HCT116 (cell line): Measurements from ENCODE around the gene CNTNAP2. TPM values are rescaled to one million over a fixed set of nuclear protein-coding genes. Genes with fewer than 3 reads are reported as not detected.

Experiments
- ATAC-seq: fragments of 200-7000 bp; cut with Tn5 transposase; 2 replicates; pipeline ENCODE4 v1.9.1; 2020; ENCODE audit warnings: mild to moderate bottlenecking, moderate library complexity
- BruUV-seq: library from RNA; stranded (reverse); fragments of 400-500 nt; replicated peaks from 2 replicates; lab custom pipeline; 2021; lab: Mats Ljungman, UMichigan
- CTCF ChIA-PET: fragments of 300-600 bp; sonication (Branson Sonifier 250); formaldehyde crosslinking; loops from one replicate; lab custom pipeline; 2021; ENCODE audit warnings: antibody characterized with exemption; lab: Charles Lee
- POLR2A ChIA-PET: fragments of 300-600, 350-600 bp; sonication (Branson Sonifier 250); formaldehyde crosslinking; loops from one replicate; lab custom pipeline; 2021; ENCODE audit warnings: antibody characterized with exemption; lab: Charles Lee
- RAD21 ChIA-PET, 2 experiments: fragments of 300-600 bp; sonication (Branson Sonifier 250); formaldehyde crosslinking; loops; one replicate each; lab custom pipeline; 2023; ENCODE audit warnings: low total read pairs in 2 of 2; ENCODE audit not compliant: uncharacterized antibody in 2 of 2, unreplicated experiment in 2 of 2, low non-redundant PET in 1 of 2; lab: Charles Lee
- DNase-seq: peaks from one replicate; pipeline ENCODE4 v3.0.0-alpha.2; 2010; ENCODE audit warnings: low read depth, low spot score
- H2AFZ ChIP-seq: fragments of 200-600 bp; shearing (Covaris generic), sonication (generic); 2 replicates; pipeline ENCODE4 v1.6.1; 2017; ENCODE audit warnings: low read depth, mixed run types, mixed read lengths, antibody characterized with exemption, low read length; ENCODE audit not compliant: poor library complexity, severe bottlenecking
- H3K27ac ChIP-seq: 2 replicates; pipeline ENCODE4 v1.5.1; 2012; ENCODE audit warnings: low read depth, low read length
- H3K27me3 ChIP-seq: fragments of 200-600 bp; sonication (generic); 2 replicates; pipeline ENCODE4 v1.6.1; 2016; ENCODE audit warnings: mixed run types, low read length, mixed read lengths; ENCODE audit not compliant: insufficient read depth
- H3K36me3 ChIP-seq, 2 experiments: fragments of 200-500 bp in 1 of 2; fragments of 200-600 bp in 1 of 2; sonication (Bioruptor generic) in 1 of 2; sonication (generic) in 1 of 2; 2 replicates each; pipeline versions ENCODE4 v1.5.1 to v1.6.1; 2014 to 2016; ENCODE audit warnings: low read length in 2 of 2, inconsistent platforms in 1 of 2, mixed read lengths in 1 of 2, mixed run types in 1 of 2; ENCODE audit not compliant: insufficient read depth in 2 of 2, control insufficient read depth in 1 of 2
- H3K4me1 ChIP-seq, 2 experiments: fragments of 200-600 bp in 1 of 2; sonication (generic) in 1 of 2; 2 replicates each; pipeline versions ENCODE4 v1.5.1 to v1.6.1; 2012 to 2017; ENCODE audit warnings: low read length in 2 of 2, inconsistent platforms in 1 of 2, mild to moderate bottlenecking in 1 of 2, mixed read lengths in 1 of 2, mixed run types in 1 of 2, moderate library complexity in 1 of 2; ENCODE audit not compliant: insufficient read depth in 2 of 2, control insufficient read depth in 1 of 2
- H3K4me2 ChIP-seq: fragments of 200-600 bp; sonication (generic); 2 replicates; pipeline ENCODE4 v1.6.1; 2017; ENCODE audit warnings: mixed run types, low read length, mixed read lengths
- H3K4me3 ChIP-seq, 2 experiments: fragments of 200-600 bp in 1 of 2; sonication (generic) in 1 of 2; replicated peaks in 1 of 2; 2 replicates each; pipeline ENCODE4 v1.5.1; 2011 to 2016; ENCODE audit warnings: low read length in 2 of 2, control low read depth in 1 of 2, low read depth in 1 of 2, mild to moderate bottlenecking in 1 of 2, mixed read lengths in 1 of 2, mixed run types in 1 of 2
- H3K79me2 ChIP-seq: fragments of 200-600 bp; sonication (generic); 2 replicates; pipeline ENCODE4 v1.6.1; 2017; ENCODE audit warnings: mild to moderate bottlenecking, mixed run types, low read length, moderate library complexity, mixed read lengths; ENCODE audit not compliant: insufficient read depth
- H3K9ac ChIP-seq: fragments of 200-600 bp; sonication (generic); 2 replicates; pipeline ENCODE4 v1.6.1; 2016; ENCODE audit warnings: low read length, mixed read lengths
- H3K9me2 ChIP-seq: fragments of 200-600 bp; sonication (generic), shearing (Covaris generic); 2 replicates; pipeline ENCODE4 v1.6.1; 2017; ENCODE audit warnings: mixed run types, mild to moderate bottlenecking, moderate library complexity; ENCODE audit not compliant: insufficient read depth
- H3K9me3 ChIP-seq, 2 experiments: fragments of 200-500 bp in 1 of 2; fragments of 200-600 bp in 1 of 2; sonication (Bioruptor generic) in 1 of 2; sonication (generic) in 1 of 2; 2 replicates each; pipeline ENCODE4 v1.6.1; 2014 to 2017; ENCODE audit warnings: low read length in 2 of 2, mixed read lengths in 2 of 2, inconsistent platforms in 1 of 2, low read depth in 1 of 2, mild to moderate bottlenecking in 1 of 2, mixed run types in 1 of 2, moderate library complexity in 1 of 2; ENCODE audit not compliant: control insufficient read depth in 1 of 2, insufficient read depth in 1 of 2
- H4K20me1 ChIP-seq: fragments of 200-600 bp; sonication (generic), shearing (Covaris generic); 2 replicates; pipeline ENCODE4 v1.6.1; 2017; ENCODE audit warnings: mixed run types, mild to moderate bottlenecking, moderate library complexity; ENCODE audit not compliant: insufficient read depth
- CBX3 ChIP-seq: IDR thresholded peaks from 2 replicates; pipeline ENCODE4 v1.6.1; 2012; ENCODE audit warnings: low read depth
- CTCF ChIP-seq, 3 experiments: fragments of 200-600 bp in 1 of 3; sonication (generic) in 1 of 3; IDR thresholded peaks in 2 of 3; conservative IDR thresholded peaks in 1 of 3; 2 replicates each; pipeline ENCODE4 v1.5.1; 2012 to 2017; ENCODE audit warnings: low read depth in 2 of 3, low read length in 2 of 3, antibody characterized with exemption in 1 of 3, borderline replicate concordance in 1 of 3, control low read depth in 1 of 3, mild to moderate bottlenecking in 1 of 3, mixed read lengths in 1 of 3, mixed run types in 1 of 3, moderate library complexity in 1 of 3; ENCODE audit not compliant: insufficient read depth in 1 of 3
- EGR1 ChIP-seq: IDR thresholded peaks from 2 replicates; pipeline ENCODE4 v1.6.1; 2012; ENCODE audit warnings: low read depth
- ELF1 ChIP-seq: IDR thresholded peaks from 2 replicates; pipeline ENCODE4 v1.6.1; 2012; ENCODE audit warnings: low read depth, borderline replicate concordance
- EZH2 ChIP-seq: fragments of 200-600 bp; sonication (generic); IDR thresholded peaks from 2 replicates; pipeline ENCODE4 v1.6.1; 2017; ENCODE audit warnings: antibody characterized with exemption, mixed run types
- EZH2phosphoT487 ChIP-seq: fragments of 200-600 bp; IDR thresholded peaks from 2 replicates; pipeline ENCODE4 v1.6.1; 2018; ENCODE audit warnings: antibody characterized with exemption, borderline replicate concordance
- JUND ChIP-seq: IDR thresholded peaks from 2 replicates; pipeline ENCODE4 v1.6.1; 2012
- MAX ChIP-seq: IDR thresholded peaks from 2 replicates; pipeline ENCODE4 v1.6.1; 2012
- POLR2A ChIP-seq: IDR thresholded peaks from 2 replicates; pipeline ENCODE4 v1.7.0; 2011; ENCODE audit warnings: borderline replicate concordance; ENCODE audit not compliant: insufficient read depth, insufficient read length; ENCODE audit errors: extremely low read depth
- POLR2AphosphoS5 ChIP-seq: IDR thresholded peaks from 2 replicates; pipeline ENCODE4 v1.6.1; 2011; ENCODE audit warnings: mild to moderate bottlenecking, low read depth, low read length, moderate library complexity
- SIN3A ChIP-seq: IDR thresholded peaks from 2 replicates; pipeline ENCODE4 v1.6.1; 2012; ENCODE audit warnings: low read depth
- SP1 ChIP-seq: IDR thresholded peaks from 2 replicates; pipeline ENCODE4 v1.6.1; 2012; ENCODE audit warnings: low read depth
- ZBTB33 ChIP-seq: IDR thresholded peaks from 2 replicates; pipeline ENCODE4 v1.6.1; 2011; ENCODE audit warnings: mild to moderate bottlenecking, low read length, moderate library complexity; ENCODE audit not compliant: insufficient replicate concordance; ENCODE audit errors: extremely low read depth
- ZFX ChIP-seq: fragments of 450-650 bp; IDR thresholded peaks from 2 replicates; pipeline ENCODE4 v1.6.1; 2017
- intact Hi-C: fragments of 100-400 bp; cut with micrococcal nuclease; formaldehyde crosslinking; loops from 2 replicates; pipeline ENCODE4 v1.10.0; 2022
- total RNA-seq: library from RNA; stranded (reverse); gene quantifications from one replicate; pipeline ENCODE4 v1.2.1, GENCODE V29; 2021; ENCODE audit not compliant: unreplicated experiment

The CNTNAP2 gene
- total RNA-seq, 1 experiment from 2014 or later: 0.37 TPM

GRCh38 chr7:146388928-146389327, 272.3 kb downstream of the CNTNAP2 start:
- Histone ChIP-seq H3K27ac (no peak overlapping the region), H3K79me2 (no peaks in the 10 kb centered on the region), H4K20me1 (no peaks in the 10 kb centered on the region), H3K36me3 (no peaks in the 10 kb centered on the region; a peak in 1 of 4 replicates), H3K4me3 (no peak overlapping the region), H3K9ac (no peak overlapping the region), H3K9me2 (no peaks in the 10 kb centered on the region), H3K4me1 (no peaks in the 10 kb centered on the region), H3K4me2 (no peak overlapping the region), H3K9me3 (peaks cover 11 to 25% of the 10 kb centered on the region in 2 experiments; a peak in 2 of 4 replicates), H3K27me3 (no peaks in the 10 kb centered on the region), H2AFZ (no peak overlapping the region)
- intact Hi-C loops: no loop called here
- no peak for TF ChIP-seq POLR2AphosphoS5
- no peak for TF ChIP-seq CTCF (IDR thresholded peaks at IDR 0.05 in 2 of 3, conservative IDR thresholded peaks at IDR 0.05 in 1 of 3; ENCODE audit: borderline replicate concordance in 1 of 3, insufficient read depth in 1 of 3, low read depth in 2 of 3, low read length in 2 of 3)
- DNase-seq (no peak), ATAC-seq (no peak)
- ChIA-PET POLR2A (no interaction called here), CTCF (no interaction called here), RAD21 (no interaction called here)
- BruUV-seq: no TSS peak

GRCh38 chr7:146393346-146393745, 276.7 kb downstream of the CNTNAP2 start:
- no peak overlapping the region for H3K4me3 ChIP-seq
- POLR2A ChIA-PET: no interaction called here
- no peak overlapping the region for H2AFZ ChIP-seq
- DNase-seq: no peak
- H4K20me1 ChIP-seq: no peaks in the 10 kb centered on the region
- no peak for ATAC-seq
- H3K9ac ChIP-seq: no peak overlapping the region
- no peaks in the 10 kb centered on the region; a peak in 1 of 4 replicates for H3K36me3 ChIP-seq
- intact Hi-C loops: no loop called here
- H3K4me1 ChIP-seq: no peaks in the 10 kb centered on the region
- CTCF ChIA-PET: no interaction called here
- H3K79me2 ChIP-seq: no peaks in the 10 kb centered on the region
- no TSS peak for BruUV-seq
- H3K4me2 ChIP-seq: no peak overlapping the region
- peaks cover 8 to 24% of the 10 kb centered on the region in 2 experiments; a peak in 2 of 4 replicates for H3K9me3 ChIP-seq
- RAD21 ChIA-PET: no interaction called here
- no peaks in the 10 kb centered on the region for H3K9me2 ChIP-seq
- H3K27me3 ChIP-seq: no peaks in the 10 kb centered on the region
- no peak overlapping the region for H3K27ac ChIP-seq
- TF ChIP-seq MAX: no peak
- TF ChIP-seq EZH2: no peak
- TF ChIP-seq ELF1: no peak
- no peak for TF ChIP-seq ZBTB33
- no peak for TF ChIP-seq POLR2AphosphoS5
- TF ChIP-seq JUND: no peak
- TF ChIP-seq SP1: no peak
- TF ChIP-seq ZFX: no peak
- TF ChIP-seq CBX3: no peak
- TF ChIP-seq EZH2phosphoT487: no peak
- no peak for TF ChIP-seq POLR2A
- no peak for TF ChIP-seq EGR1
- TF ChIP-seq SIN3A: no peak
